ENCODE measurements around the gene MSI2.

The MSI2 gene

DNA sequence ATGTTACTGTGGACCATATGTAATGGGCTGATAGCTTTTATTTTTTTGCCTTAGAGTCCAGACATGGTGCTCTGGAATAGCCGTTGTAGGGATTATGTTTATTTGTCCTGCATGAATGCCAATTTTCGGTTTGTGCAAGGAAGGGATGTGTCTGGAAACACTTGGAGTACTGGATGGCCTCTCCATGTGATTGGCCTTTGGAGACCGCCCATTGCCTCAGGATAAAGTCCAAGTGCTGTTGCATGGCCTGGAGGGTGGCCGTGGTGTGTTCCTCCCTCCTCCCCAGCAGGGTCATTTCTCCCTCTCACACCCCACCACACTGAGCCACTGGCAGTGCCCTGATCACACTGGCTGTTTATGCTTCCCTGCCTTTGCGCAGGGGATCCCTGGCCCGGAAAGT is 93.9 kb downstream of the MSI2 start:
- TF ChIP-seq, protein P1, sequence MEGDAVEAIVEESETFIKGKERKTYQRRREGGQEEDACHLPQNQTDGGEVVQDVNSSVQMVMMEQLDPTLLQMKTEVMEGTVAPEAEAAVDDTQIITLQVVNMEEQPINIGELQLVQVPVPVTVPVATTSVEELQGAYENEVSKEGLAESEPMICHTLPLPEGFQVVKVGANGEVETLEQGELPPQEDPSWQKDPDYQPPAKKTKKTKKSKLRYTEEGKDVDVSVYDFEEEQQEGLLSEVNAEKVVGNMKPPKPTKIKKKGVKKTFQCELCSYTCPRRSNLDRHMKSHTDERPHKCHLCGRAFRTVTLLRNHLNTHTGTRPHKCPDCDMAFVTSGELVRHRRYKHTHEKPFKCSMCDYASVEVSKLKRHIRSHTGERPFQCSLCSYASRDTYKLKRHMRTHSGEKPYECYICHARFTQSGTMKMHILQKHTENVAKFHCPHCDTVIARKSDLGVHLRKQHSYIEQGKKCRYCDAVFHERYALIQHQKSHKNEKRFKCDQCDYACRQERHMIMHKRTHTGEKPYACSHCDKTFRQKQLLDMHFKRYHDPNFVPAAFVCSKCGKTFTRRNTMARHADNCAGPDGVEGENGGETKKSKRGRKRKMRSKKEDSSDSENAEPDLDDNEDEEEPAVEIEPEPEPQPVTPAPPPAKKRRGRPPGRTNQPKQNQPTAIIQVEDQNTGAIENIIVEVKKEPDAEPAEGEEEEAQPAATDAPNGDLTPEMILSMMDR (conservative IDR thresholded peaks at IDR 0.05): no peak
- no peak overlapping the region for H3K27ac ChIP-seq

DNA sequence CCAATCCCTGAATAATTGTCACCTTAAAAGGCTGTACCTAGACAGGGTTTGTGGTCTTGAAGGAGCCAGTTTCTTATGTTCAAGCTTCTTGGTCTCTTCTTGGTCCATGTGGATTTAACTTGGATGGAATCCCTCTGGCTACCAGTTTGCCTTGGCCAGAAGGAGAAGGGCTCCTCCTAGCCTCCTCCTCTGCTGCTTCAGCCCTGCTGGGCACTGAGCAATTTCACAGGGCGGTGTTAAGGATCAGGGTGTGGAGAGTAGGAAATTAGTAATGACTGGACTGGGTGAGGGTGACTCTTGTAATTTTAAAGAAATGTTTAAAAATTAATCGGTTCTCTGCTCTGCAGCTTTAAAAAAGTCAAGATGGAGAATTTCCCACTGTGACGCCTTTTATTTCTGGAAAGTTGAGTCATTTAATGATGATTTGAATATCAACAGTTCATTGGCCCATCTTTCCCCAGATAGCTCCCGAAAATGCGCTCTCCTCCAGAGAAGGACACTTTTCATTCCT is 96.4 kb downstream of the MSI2 start:
- TF ChIP-seq, protein P1 (conservative IDR thresholded peaks at IDR 0.05): no peak
- no peak overlapping the region for H3K27ac ChIP-seq

DNA sequence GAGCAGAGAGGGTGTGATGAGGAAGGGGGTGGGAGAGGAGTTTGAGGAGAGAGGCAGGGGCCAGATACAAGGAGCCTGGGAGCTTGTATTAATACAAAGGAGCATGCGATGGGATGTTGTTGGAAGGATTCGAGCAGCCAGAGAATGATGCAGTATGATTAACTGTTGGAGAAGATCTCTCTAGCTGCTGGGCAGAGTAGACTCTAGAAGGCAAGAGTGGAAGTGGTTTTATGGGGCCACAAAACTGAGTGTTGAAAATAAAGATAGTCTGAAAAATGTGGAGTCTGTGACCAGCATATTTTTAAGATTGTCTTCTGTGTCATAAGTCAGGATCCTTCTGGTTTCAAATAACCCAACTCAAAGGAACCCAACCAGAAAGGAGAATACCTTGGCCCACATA is 98.3 kb downstream of the MSI2 start:
- H3K27ac ChIP-seq: peak overlapping the region; percentile 100; the same call in 1 of the 2 replicates
- TF ChIP-seq, protein P1 (conservative IDR thresholded peaks at IDR 0.05): no peak

DNA sequence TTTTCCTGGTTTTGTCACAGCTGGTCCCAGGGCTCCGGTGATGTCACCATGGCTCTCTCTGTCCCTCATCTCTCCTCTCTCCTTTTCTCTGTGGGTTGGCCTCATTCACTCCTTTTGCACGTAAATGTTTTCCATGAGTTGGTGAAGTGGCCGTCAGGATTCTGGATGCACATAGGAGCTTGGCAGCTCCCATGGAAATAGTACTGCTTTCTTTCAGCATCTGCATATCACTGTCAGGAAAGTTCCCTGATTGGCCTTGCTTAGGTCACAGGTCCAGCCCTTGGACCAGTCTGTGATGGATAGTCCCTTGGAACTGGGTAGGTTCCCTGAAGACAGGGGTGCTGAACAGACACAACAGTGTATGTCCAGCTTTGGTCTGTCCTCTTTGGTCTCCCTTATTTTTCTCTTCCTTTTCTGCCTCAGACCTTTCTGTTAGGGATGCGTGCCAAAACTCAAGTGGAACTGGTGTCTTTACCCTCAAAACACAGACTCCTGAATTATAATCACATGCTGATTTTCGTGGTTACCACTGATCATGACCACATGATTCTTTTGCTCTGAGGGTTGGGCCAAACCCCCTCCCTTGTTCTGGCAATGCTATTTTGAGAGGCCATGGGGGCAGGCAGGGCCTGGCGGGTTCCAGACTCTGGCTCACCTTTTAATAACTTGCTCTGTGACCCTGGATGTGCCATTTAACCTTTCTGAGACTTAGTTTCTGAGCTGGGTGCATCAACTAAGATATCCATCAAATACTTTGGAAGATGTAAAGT is 99.0 kb downstream of the MSI2 start:
- TF ChIP-seq, protein P1 (conservative IDR thresholded peaks at IDR 0.05): no peak
- peak overlapping the region; percentile 100 for H3K27ac ChIP-seq

DNA sequence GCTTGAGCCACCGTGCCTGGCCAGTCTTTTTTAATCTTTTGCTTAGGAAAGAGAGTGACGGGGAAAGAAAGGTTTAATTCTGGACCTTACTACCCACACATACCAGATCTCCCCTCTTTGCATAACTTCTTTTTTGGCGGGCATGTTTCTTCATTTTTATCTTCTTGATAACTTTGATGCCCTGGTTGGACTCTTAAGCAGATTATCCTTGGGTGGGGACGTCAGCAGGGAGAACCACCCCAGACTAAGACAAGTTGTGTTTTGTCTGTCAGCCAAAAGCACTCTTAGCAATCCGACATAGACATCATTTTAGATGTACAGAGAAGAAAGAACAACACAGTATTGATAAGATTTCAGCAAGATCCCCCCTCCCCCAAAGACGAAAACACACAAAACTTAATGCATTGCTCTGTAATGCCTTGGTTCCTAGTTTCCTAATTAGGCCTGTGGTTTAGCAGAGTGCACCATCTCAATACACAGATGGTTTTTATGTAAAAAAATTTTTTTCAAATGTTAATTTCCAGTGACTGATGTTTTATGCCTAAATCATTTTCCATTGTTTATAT is 99.9 kb downstream of the MSI2 start:
- TF ChIP-seq, protein P1 (conservative IDR thresholded peaks at IDR 0.05): no peak
- peak overlapping the region; percentile 100 for H3K27ac ChIP-seq

DNA sequence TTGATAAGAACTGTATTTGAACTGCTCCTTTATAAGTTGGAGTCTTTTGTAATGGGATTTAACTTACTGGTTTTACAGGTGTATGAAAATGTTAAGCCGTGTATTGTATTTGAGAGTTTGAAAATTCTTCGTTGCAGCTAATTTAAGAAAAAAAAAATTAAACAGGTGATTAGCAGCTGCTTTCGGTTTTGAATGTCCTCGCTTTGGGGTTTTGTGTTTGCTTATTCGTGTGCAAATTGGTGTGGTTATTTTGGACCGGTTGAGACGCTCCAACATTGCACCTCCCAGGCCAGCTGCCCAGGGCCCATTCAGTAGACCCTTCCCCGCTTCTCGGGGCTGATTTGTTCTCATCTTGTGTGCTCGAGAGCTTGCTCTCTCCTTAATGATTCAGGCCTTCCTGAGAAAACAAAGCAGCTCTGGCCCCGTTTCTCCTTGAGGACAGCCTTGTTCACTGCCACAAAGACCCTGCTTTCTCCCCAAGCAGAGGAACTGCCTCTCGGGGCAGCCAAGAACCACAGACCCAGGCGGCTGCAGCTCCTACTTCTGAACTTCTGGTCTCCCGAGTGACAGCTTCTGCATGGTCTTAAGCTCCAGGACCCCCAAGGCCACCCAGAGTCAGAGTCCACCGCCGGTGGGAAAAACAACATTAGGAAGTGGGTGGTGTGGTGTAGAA is 100.5 kb downstream of the MSI2 start:
- peak overlapping the region; percentile 100 for H3K27ac ChIP-seq

DNA sequence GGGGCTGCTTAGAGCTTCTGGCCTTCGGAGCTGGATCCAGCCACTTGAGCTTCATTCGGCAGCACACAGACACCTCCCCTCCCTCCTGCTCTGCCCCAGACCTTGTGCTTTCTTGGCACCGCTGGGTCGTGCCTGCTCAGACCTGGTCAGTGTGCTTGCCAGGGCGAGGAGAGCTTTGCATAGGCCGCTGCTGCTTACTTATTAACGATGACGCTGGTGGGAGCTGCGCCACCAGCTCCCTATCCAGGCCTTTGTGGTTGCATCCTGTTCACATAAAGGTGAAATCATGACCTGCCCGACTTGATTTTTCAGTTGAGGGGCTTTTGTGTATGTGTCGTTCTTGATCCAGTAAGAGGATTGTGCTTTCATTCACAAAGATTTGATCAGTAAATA is 101.1 kb downstream of the MSI2 start:
- TF ChIP-seq, protein P1 (conservative IDR thresholded peaks at IDR 0.05): no peak

More for the DNA sequence above, 100.5 kb downstream of the MSI2 start:
- TF ChIP-seq, protein P1 (conservative IDR thresholded peaks at IDR 0.05): no peak

More for the DNA sequence above, 101.1 kb downstream of the MSI2 start:
- peak overlapping the region; percentile 100 for H3K27ac ChIP-seq

Measured in VCaP (cell line).